ENCODE data around the gene PNO1. TPM values are rescaled to one million over a fixed set of nuclear protein-coding genes. Genes with fewer than 3 reads are reported as not detected.
A peak's percentile ranks its signal among the peaks of the same experiment; 100 is the strongest.

The PNO1 gene
- total and polyA plus RNA-seq, 9 of the 15 experiments (the other 6 are each of a cell fraction or from before 2014, with no cell fraction given): 11.8 to 81.7 (median 41.1) TPM

GRCh38 chr2:68218343-68218901 lies 60.7 kb downstream of the PNO1 start (continued):
- TF ChIP-seq MYC (IDR thresholded peaks at IDR 0.05; ENCODE audit: low read depth, low read length): no peak
- no peak for TF ChIP-seq MYC (CRISPR knock-in tag; IDR thresholded peaks at IDR 0.05; ENCODE audit: borderline replicate concordance, low read depth)
- TF ChIP-seq ZBTB5 (IDR thresholded peaks at IDR 0.05): 0 out of 2 replicates have a peak, but pooled peaks have one; percentile 21
- TF ChIP-seq SAFB (IDR thresholded peaks at IDR 0.05; ENCODE audit: borderline replicate concordance, low read depth, low read length): no peak
- no peak for TF ChIP-seq RERE (CRISPR knock-in tag; IDR thresholded peaks at IDR 0.05; ENCODE audit: borderline replicate concordance)
- no peak for TF ChIP-seq ASH1L (IDR thresholded peaks at IDR 0.05; ENCODE audit: borderline replicate concordance, low read depth, partially characterized antibody)
- no peak for TF ChIP-seq IFI16 (CRISPR knock-in tag; IDR thresholded peaks at IDR 0.05)
- TF ChIP-seq BRD9 (IDR thresholded peaks at IDR 0.05; ENCODE audit: low read depth, partially characterized antibody): no peak
- TF ChIP-seq MAFK (IDR thresholded peaks at IDR 0.05; ENCODE audit: low read length): peak; percentile 77
- TF ChIP-seq MTF1 (CRISPR knock-in tag; IDR thresholded peaks at IDR 0.05; ENCODE audit: borderline replicate concordance): no peak
- TF ChIP-seq ELF4 (CRISPR knock-in tag; IDR thresholded peaks at IDR 0.05): no peak
- peak; percentile 51 for TF ChIP-seq NFE2 (IDR thresholded peaks at IDR 0.05; ENCODE audit: low read depth)
- TF ChIP-seq SMARCA5 (IDR thresholded peaks at IDR 0.05): no peak
- no peak for TF ChIP-seq KLF6 (CRISPR knock-in tag; IDR thresholded peaks at IDR 0.05; ENCODE audit: borderline replicate concordance)
- TF ChIP-seq ATF4 (CRISPR knock-in tag; IDR thresholded peaks at IDR 0.05): no peak
- no peak for TF ChIP-seq PCBP1 (IDR thresholded peaks at IDR 0.05; ENCODE audit: low read depth, low read length, poor library complexity, severe bottlenecking)
- TF ChIP-seq U2AF2 (optimal IDR thresholded peaks at IDR 0.05; ENCODE audit: low read depth, low read length): no peak
- TF ChIP-seq ZNF274 (IDR thresholded peaks at IDR 0.05; ENCODE audit: borderline replicate concordance, low read depth, low read length): no peak
- TF ChIP-seq KHSRP (IDR thresholded peaks at IDR 0.05): no peak
- no peak for TF ChIP-seq ZNF431 (CRISPR knock-in tag; IDR thresholded peaks at IDR 0.05)
- no peak for TF ChIP-seq ZNF696 (CRISPR knock-in tag; conservative IDR thresholded peaks at IDR 0.05)
- no peak for TF ChIP-seq L3MBTL2 (IDR thresholded peaks at IDR 0.05)
- TF ChIP-seq POLR2A (conservative IDR thresholded peaks at IDR 0.05): no peak
